Liver (tissue), 9 donors: ENCODE results near the gene GNG13. TPM values are rescaled to one million over a fixed set of nuclear protein-coding genes. Genes with fewer than 3 reads are reported as not detected.

Experiments
- DNase-seq: peaks from one replicate; pipeline ENCODE4 v3.0.0-alpha.2; 2017; ENCODE audit warnings: low spot score
- H3K27ac ChIP-seq, 2 donors: one replicate each; pipeline ENCODE4 v1.7.0; 2013; ENCODE audit warnings: inconsistent platforms in 2 of 2, low read length in 2 of 2, control low read depth in 1 of 2, low read depth in 1 of 2, mild to moderate bottlenecking in 1 of 2
- H3K27me3 ChIP-seq, 4 donors: one replicate each; pipeline versions ENCODE4 v1.6.1 to v1.7.0; 2013; ENCODE audit warnings: low read length in 3 of 4, inconsistent platforms in 1 of 4, mild to moderate bottlenecking in 1 of 4, moderate library complexity in 1 of 4; ENCODE audit not compliant: control insufficient read depth in 4 of 4, insufficient read depth in 4 of 4
- H3K36me3 ChIP-seq, 4 donors: one replicate each; pipeline versions ENCODE4 v1.6.1 to v1.7.0; 2013; ENCODE audit warnings: low read length in 3 of 4, mild to moderate bottlenecking in 3 of 4, low read depth in 1 of 4, moderate library complexity in 1 of 4; ENCODE audit not compliant: control insufficient read depth in 4 of 4, insufficient read depth in 3 of 4
- H3K4me1 ChIP-seq, 4 donors: one replicate each; pipeline versions ENCODE4 v1.6.1 to v1.7.0; 2013; ENCODE audit warnings: low read length in 3 of 4, mild to moderate bottlenecking in 3 of 4, moderate library complexity in 1 of 4; ENCODE audit not compliant: control insufficient read depth in 4 of 4, insufficient read depth in 4 of 4
- H3K4me3 ChIP-seq, 3 donors: one replicate each; pipeline versions ENCODE4 v1.6.1 to v1.7.0; 2013; ENCODE audit warnings: low read length in 3 of 3, control low read depth in 1 of 3, low read depth in 1 of 3, mild to moderate bottlenecking in 1 of 3
- H3K9ac ChIP-seq, 2 donors: one replicate each; pipeline ENCODE4 v1.7.0; 2013; ENCODE audit warnings: low read length in 2 of 2, mild to moderate bottlenecking in 2 of 2, moderate library complexity in 2 of 2, control low read depth in 1 of 2, low read depth in 1 of 2
- H3K9me3 ChIP-seq, 4 donors: one replicate each; pipeline versions ENCODE4 v1.6.1 to v1.7.0; 2013; ENCODE audit warnings: low read length in 3 of 4; ENCODE audit not compliant: control insufficient read depth in 4 of 4
- CTCF ChIP-seq: fragments of 150-350 bp; IDR thresholded peaks from 2 replicates; pipeline ENCODE4 v1.5.1; 2017; ENCODE audit warnings: improper control_type of control experiment, low read depth, low read length; ENCODE audit not compliant: missing input control
- EGR1 ChIP-seq, 2 donors: IDR thresholded peaks; 2 replicates each; pipeline ENCODE4 v1.6.1; 2016 to 2018; ENCODE audit warnings: antibody characterized with exemption in 2 of 2, low read depth in 2 of 2
- FOXA1 ChIP-seq: IDR thresholded peaks from 2 replicates; pipeline ENCODE4 v1.6.1; 2016; ENCODE audit warnings: antibody characterized with exemption
- FOXA2 ChIP-seq: IDR thresholded peaks from 2 replicates; pipeline ENCODE4 v1.6.1; 2016; ENCODE audit warnings: antibody characterized with exemption
- GABPA ChIP-seq, 2 donors: IDR thresholded peaks in 1 of 2; conservative IDR thresholded peaks in 1 of 2; 2 replicates each; pipeline ENCODE4 v1.6.1; 2016; ENCODE audit warnings: antibody characterized with exemption in 2 of 2, mild to moderate bottlenecking in 1 of 2, moderate library complexity in 1 of 2
- HNF4A ChIP-seq, 2 donors: conservative IDR thresholded peaks; 2 replicates each; pipeline ENCODE4 v1.6.1; 2016; ENCODE audit warnings: antibody characterized with exemption in 2 of 2, mild to moderate bottlenecking in 2 of 2
- HNF4G ChIP-seq: IDR thresholded peaks from 2 replicates; pipeline ENCODE4 v1.6.1; 2016; ENCODE audit warnings: antibody characterized with exemption
- NR2F2 ChIP-seq: IDR thresholded peaks from 2 replicates; pipeline ENCODE4 v1.6.1; 2016; ENCODE audit warnings: antibody characterized with exemption
- RAD21 ChIP-seq, 2 donors: IDR thresholded peaks; 2 replicates each; pipeline ENCODE4 v1.6.1; 2016; ENCODE audit warnings: antibody characterized with exemption in 2 of 2, mild to moderate bottlenecking in 2 of 2
- RXRA ChIP-seq, 2 donors: IDR thresholded peaks; 2 replicates each; pipeline ENCODE4 v1.6.1; 2017 to 2018; ENCODE audit warnings: antibody characterized with exemption in 2 of 2, mild to moderate bottlenecking in 1 of 2
- SP1 ChIP-seq: IDR thresholded peaks from 2 replicates; pipeline ENCODE4 v1.6.1; 2018; ENCODE audit warnings: antibody characterized with exemption, mild to moderate bottlenecking
- YY1 ChIP-seq: IDR thresholded peaks from 2 replicates; pipeline ENCODE4 v1.6.1; 2016; ENCODE audit warnings: antibody characterized with exemption, mild to moderate bottlenecking
- WGBS: extraction: QIAGEN DNeasy Blood & Tissue Kit; methylation state at CpG from one replicate; pipeline ENCODE4 v1.1.7; 2013; 5-methylcytosine and 5-hydroxymethylcytosine counted together
- polyA plus RNA-seq, 2 donors: library from polyadenylated mRNA; stranded (reverse) in 1 of 2; unstranded in 1 of 2; fragments of 200-250 nt in 1 of 2; fragments of >200 nt in 1 of 2; fragmentation: Nextera tagmentation in 1 of 2; extraction: Ambion mirVana in 1 of 2; gene quantifications; one replicate each; pipeline versions ENCODE4 v1.2.1 to v1.2.3, GENCODE V29; 2013 to 2015
- total RNA-seq, 2 donors: library from RNA; depleted of rRNA; stranded (reverse); fragments of >200 nt; gene quantifications; one replicate each; pipeline ENCODE4 v1.2.3, GENCODE V29; 2014
- TF ChIP-seq, protein P1 (sequence below): IDR thresholded peaks from 2 replicates; pipeline ENCODE4 v1.6.1; 2016; ENCODE audit warnings: antibody characterized with exemption
- TF ChIP-seq, protein P2 (sequence below): IDR thresholded peaks from 2 replicates; pipeline ENCODE4 v1.6.1; 2016; ENCODE audit warnings: antibody characterized with exemption, mild to moderate bottlenecking
- donor health status: healthy.
- donor health status: healthy.
- donor health status: healthy.
- donor health status: healthy.
- donor health status: healthy.

Gene GNG13
- total and polyA plus RNA-seq, 4 donors, result not detected

GRCh38 chr16:833411-833810 lies 32.9 kb upstream of the GNG13 start:
- WGBS, result 83% methylated on average over 14 of the region's 14 CpGs
- no peaks in the 10 kb centered on the region for H3K4me1 ChIP-seq

GRCh38 chr16:832652-833336 lies 32.3 kb upstream of the GNG13 start:
- Histone ChIP-seq H3K4me1 (no peaks in the 10 kb centered on the region), H3K4me3 (no peak overlapping the region), H3K9ac (no peak overlapping the region), H3K27ac (no peak overlapping the region), H3K9me3 (peaks cover 0 to 13% (median 10%) of the 10 kb centered on the region in 4 donors), H3K36me3 (no peaks in the 10 kb centered on the region), H3K27me3 (no peaks in the 10 kb centered on the region)
- no peak for TF ChIP-seq FOXA1
- no peak for TF ChIP-seq HNF4A (conservative IDR thresholded peaks at IDR 0.05)
- TF ChIP-seq EGR1 (IDR thresholded peaks at IDR 0.05; ENCODE audit: low read depth in 2 of 2), result no peak
- no peak for TF ChIP-seq FOXA2
- no peak for TF ChIP-seq NR2F2
- no peak for TF ChIP-seq RAD21 (IDR thresholded peaks at IDR 0.05)
- DNase-seq, result no peak
- WGBS, result 81% methylated on average over 35 of the region's 35 CpGs

More at GRCh38 chr16:833411-833810, 32.9 kb upstream of the GNG13 start:
- no peak for TF ChIP-seq RXRA (IDR thresholded peaks at IDR 0.05)
- DNase-seq, result no peak
- Histone ChIP-seq H3K9me3 (peaks cover 0 to 13% (median 10%) of the 10 kb centered on the region in 4 donors), H3K27ac (no peak overlapping the region), H3K36me3 (no peaks in the 10 kb centered on the region), H3K9ac (no peak overlapping the region), H3K27me3 (no peaks in the 10 kb centered on the region), H3K4me3 (no peak overlapping the region)

GRCh38 chr16:831571-832413 lies 31.3 kb upstream of the GNG13 start:
- no peak for DNase-seq
- no peak overlapping the region for H3K27ac ChIP-seq
- H3K9ac ChIP-seq, result no peak overlapping the region
- peaks cover 0 to 13% (median 9%) of the 10 kb centered on the region in 4 donors for H3K9me3 ChIP-seq
- H3K36me3 ChIP-seq, result no peaks in the 10 kb centered on the region
- 71% methylated on average over 27 of the region's 27 CpGs for WGBS
- H3K4me3 ChIP-seq, result no peak overlapping the region
- H3K27me3 ChIP-seq, result no peaks in the 10 kb centered on the region
- H3K4me1 ChIP-seq, result no peaks in the 10 kb centered on the region
- TF ChIP-seq FOXA2, result no peak
- TF ChIP-seq HNF4G, result no peak
- TF ChIP-seq, protein P1, sequence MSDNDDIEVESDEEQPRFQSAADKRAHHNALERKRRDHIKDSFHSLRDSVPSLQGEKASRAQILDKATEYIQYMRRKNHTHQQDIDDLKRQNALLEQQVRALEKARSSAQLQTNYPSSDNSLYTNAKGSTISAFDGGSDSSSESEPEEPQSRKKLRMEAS, result no peak
- TF ChIP-seq, protein P2, sequence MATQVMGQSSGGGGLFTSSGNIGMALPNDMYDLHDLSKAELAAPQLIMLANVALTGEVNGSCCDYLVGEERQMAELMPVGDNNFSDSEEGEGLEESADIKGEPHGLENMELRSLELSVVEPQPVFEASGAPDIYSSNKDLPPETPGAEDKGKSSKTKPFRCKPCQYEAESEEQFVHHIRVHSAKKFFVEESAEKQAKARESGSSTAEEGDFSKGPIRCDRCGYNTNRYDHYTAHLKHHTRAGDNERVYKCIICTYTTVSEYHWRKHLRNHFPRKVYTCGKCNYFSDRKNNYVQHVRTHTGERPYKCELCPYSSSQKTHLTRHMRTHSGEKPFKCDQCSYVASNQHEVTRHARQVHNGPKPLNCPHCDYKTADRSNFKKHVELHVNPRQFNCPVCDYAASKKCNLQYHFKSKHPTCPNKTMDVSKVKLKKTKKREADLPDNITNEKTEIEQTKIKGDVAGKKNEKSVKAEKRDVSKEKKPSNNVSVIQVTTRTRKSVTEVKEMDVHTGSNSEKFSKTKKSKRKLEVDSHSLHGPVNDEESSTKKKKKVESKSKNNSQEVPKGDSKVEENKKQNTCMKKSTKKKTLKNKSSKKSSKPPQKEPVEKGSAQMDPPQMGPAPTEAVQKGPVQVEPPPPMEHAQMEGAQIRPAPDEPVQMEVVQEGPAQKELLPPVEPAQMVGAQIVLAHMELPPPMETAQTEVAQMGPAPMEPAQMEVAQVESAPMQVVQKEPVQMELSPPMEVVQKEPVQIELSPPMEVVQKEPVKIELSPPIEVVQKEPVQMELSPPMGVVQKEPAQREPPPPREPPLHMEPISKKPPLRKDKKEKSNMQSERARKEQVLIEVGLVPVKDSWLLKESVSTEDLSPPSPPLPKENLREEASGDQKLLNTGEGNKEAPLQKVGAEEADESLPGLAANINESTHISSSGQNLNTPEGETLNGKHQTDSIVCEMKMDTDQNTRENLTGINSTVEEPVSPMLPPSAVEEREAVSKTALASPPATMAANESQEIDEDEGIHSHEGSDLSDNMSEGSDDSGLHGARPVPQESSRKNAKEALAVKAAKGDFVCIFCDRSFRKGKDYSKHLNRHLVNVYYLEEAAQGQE, result no peak
- TF ChIP-seq CTCF, result no peak
- TF ChIP-seq EGR1 (IDR thresholded peaks at IDR 0.05; ENCODE audit: low read depth in 2 of 2), result no peak
- no peak for TF ChIP-seq YY1
- no peak for TF ChIP-seq FOXA1
- no peak for TF ChIP-seq NR2F2
- TF ChIP-seq GABPA (IDR thresholded peaks at IDR 0.05 in 1 of 2, conservative IDR thresholded peaks at IDR 0.05 in 1 of 2), result no peak
- TF ChIP-seq SP1, result no peak
